ENCODE data around the gene DNPEP.

GRCh38 chr2:219425238-219426067 is 37.7 kb upstream of the DNPEP start:
- TF ChIP-seq CREB5 (CRISPR knock-in tag; IDR thresholded peaks at IDR 0.05; ENCODE audit: low read depth), result no peak
- TF ChIP-seq OSR1 (CRISPR knock-in tag; IDR thresholded peaks at IDR 0.05), result no peak
- no peak for TF ChIP-seq PATZ1 (CRISPR knock-in tag; IDR thresholded peaks at IDR 0.05; ENCODE audit: borderline replicate concordance)
- TF ChIP-seq ZNF565 (CRISPR knock-in tag; conservative IDR thresholded peaks at IDR 0.05; ENCODE audit: low read depth), result no peak
- TF ChIP-seq CSDC2 (CRISPR knock-in tag; IDR thresholded peaks at IDR 0.05), result no peak
- no peak for TF ChIP-seq ESRRG (CRISPR knock-in tag; IDR thresholded peaks at IDR 0.05)
- no peak for TF ChIP-seq BACH2 (CRISPR knock-in tag; IDR thresholded peaks at IDR 0.05; ENCODE audit: borderline replicate concordance)
- no peak for TF ChIP-seq RARB (CRISPR knock-in tag; IDR thresholded peaks at IDR 0.05)
- no peak for TF ChIP-seq TCF4 (CRISPR knock-in tag; IDR thresholded peaks at IDR 0.05; ENCODE audit: borderline replicate concordance)
- no peak for TF ChIP-seq ZNF70 (CRISPR knock-in tag; IDR thresholded peaks at IDR 0.05)

Data from SK-N-SH treated with all-trans-retinoic acid at 6 μM for 48 hours (cell line).